ENCODE results near the gene PPP1R17. TPM values are rescaled to one million over a fixed set of nuclear protein-coding genes. Genes with fewer than 3 reads are reported as not detected.

Gene PPP1R17
- polyA plus RNA-seq, 1 donor from 2014 or later, result 8.8 TPM

GRCh38 chr7:31744294-31744874 is 57.4 kb downstream of the PPP1R17 start:
- Histone ChIP-seq H3K79me2 (replicated peaks; ENCODE audit: insufficient read depth, low read length) (no peaks in the 10 kb centered on the region), H3K9me2 (ENCODE audit: insufficient read depth, low read length) (no peaks in the 10 kb centered on the region), H3K36me3 (ENCODE audit: insufficient read depth, low read length) (no peaks in the 10 kb centered on the region), H4K20me1 (ENCODE audit: insufficient read depth) (no peaks in the 10 kb centered on the region), H3K9ac (ENCODE audit: low read length) (no peak overlapping the region), H3F3A (ENCODE audit: insufficient read depth, low read length, poor library complexity, severe bottlenecking) (no peaks in the 10 kb centered on the region), H3K27ac (ENCODE audit: low read length) (no peak overlapping the region), H3K4me3 (ENCODE audit: low read length) (no peak overlapping the region), H3K27me3 (ENCODE audit: insufficient read depth, low read depth, low read length) (no peaks in the 10 kb centered on the region), H3K9me3 (ENCODE audit: low read length) (no peaks in the 10 kb centered on the region), H2AFZ (ENCODE audit: low read depth, low read length) (no peak overlapping the region), H3K4me2 (ENCODE audit: low read length) (no peak overlapping the region)
- TF ChIP-seq SMC3 (conservative IDR thresholded peaks at IDR 0.05; ENCODE audit: poor library complexity) (peak; percentile 100), EP300 (conservative IDR thresholded peaks at IDR 0.05; ENCODE audit: poor library complexity, severe bottlenecking) (no peak), RAD21 (conservative IDR thresholded peaks at IDR 0.05) (peak; percentile 99), TAF1 (IDR thresholded peaks at IDR 0.05; ENCODE audit: low read depth) (no peak), CTCF (IDR thresholded peaks at IDR 0.05; ENCODE audit: poor library complexity, severe bottlenecking) (peak; percentile 97)

- TF ChIP-seq MXI1 (conservative IDR thresholded peaks at IDR 0.05; ENCODE audit: poor library complexity, severe bottlenecking) (no peak), CTCF (IDR thresholded peaks at IDR 0.05; ENCODE audit: poor library complexity, severe bottlenecking) (no peak), TAF1 (IDR thresholded peaks at IDR 0.05; ENCODE audit: low read depth) (no peak), POLR2AphosphoS5 (IDR thresholded peaks at IDR 0.05) (no peak), EZH2 (IDR thresholded peaks at IDR 0.05; ENCODE audit: borderline replicate concordance, insufficient read depth, low read length, poor library complexity, severe bottlenecking) (no peak), EP300 (conservative IDR thresholded peaks at IDR 0.05; ENCODE audit: poor library complexity, severe bottlenecking) (no peak), RAD21 (conservative IDR thresholded peaks at IDR 0.05) (no peak), SMC3 (conservative IDR thresholded peaks at IDR 0.05; ENCODE audit: poor library complexity) (no peak)
- TF ChIP-seq, protein P1, sequence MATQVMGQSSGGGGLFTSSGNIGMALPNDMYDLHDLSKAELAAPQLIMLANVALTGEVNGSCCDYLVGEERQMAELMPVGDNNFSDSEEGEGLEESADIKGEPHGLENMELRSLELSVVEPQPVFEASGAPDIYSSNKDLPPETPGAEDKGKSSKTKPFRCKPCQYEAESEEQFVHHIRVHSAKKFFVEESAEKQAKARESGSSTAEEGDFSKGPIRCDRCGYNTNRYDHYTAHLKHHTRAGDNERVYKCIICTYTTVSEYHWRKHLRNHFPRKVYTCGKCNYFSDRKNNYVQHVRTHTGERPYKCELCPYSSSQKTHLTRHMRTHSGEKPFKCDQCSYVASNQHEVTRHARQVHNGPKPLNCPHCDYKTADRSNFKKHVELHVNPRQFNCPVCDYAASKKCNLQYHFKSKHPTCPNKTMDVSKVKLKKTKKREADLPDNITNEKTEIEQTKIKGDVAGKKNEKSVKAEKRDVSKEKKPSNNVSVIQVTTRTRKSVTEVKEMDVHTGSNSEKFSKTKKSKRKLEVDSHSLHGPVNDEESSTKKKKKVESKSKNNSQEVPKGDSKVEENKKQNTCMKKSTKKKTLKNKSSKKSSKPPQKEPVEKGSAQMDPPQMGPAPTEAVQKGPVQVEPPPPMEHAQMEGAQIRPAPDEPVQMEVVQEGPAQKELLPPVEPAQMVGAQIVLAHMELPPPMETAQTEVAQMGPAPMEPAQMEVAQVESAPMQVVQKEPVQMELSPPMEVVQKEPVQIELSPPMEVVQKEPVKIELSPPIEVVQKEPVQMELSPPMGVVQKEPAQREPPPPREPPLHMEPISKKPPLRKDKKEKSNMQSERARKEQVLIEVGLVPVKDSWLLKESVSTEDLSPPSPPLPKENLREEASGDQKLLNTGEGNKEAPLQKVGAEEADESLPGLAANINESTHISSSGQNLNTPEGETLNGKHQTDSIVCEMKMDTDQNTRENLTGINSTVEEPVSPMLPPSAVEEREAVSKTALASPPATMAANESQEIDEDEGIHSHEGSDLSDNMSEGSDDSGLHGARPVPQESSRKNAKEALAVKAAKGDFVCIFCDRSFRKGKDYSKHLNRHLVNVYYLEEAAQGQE (IDR thresholded peaks at IDR 0.05; ENCODE audit: borderline replicate concordance), result no peak
- Histone ChIP-seq H3K36me3 (ENCODE audit: insufficient read depth, low read length) (no peaks in the 10 kb centered on the region), H3K4me3 (ENCODE audit: low read length) (no peak overlapping the region), H3K9ac (ENCODE audit: low read length) (no peak overlapping the region), H3K27ac (ENCODE audit: low read length) (no peak overlapping the region), H3K4me2 (ENCODE audit: low read length) (no peak overlapping the region), H3F3A (ENCODE audit: insufficient read depth, low read length, poor library complexity, severe bottlenecking) (no peaks in the 10 kb centered on the region), H3K9me3 (ENCODE audit: low read length) (no peaks in the 10 kb centered on the region), H3K79me2 (replicated peaks; ENCODE audit: insufficient read depth, low read length) (no peaks in the 10 kb centered on the region), H3K27me3 (ENCODE audit: insufficient read depth, low read depth, low read length) (no peaks in the 10 kb centered on the region), H3K9me2 (ENCODE audit: insufficient read depth, low read length) (no peaks in the 10 kb centered on the region), H4K20me1 (ENCODE audit: insufficient read depth) (no peaks in the 10 kb centered on the region), H2AFZ (ENCODE audit: low read depth, low read length) (no peak overlapping the region)
Measured at GRCh38 chr7:31747553-31747952, 60.5 kb downstream of the PPP1R17 start.

Data from neural cell (in vitro differentiated cells).